NCI-H2029 (cell line): ENCODE data around the gene NCOR2.

Source experiments
- DNase-seq: peaks from one replicate; lab custom pipeline; 2025; lab: John Stamatoyannopoulos, UW

Gene NCOR2

GRCh38 chr12:124566997-124567672 is at the start of gene NCOR2:
Gene NCOR2, minus strand, starts transcription at chr12:124567612. Its CDS starts 72,361 bp downstream, at chr12:124495251.
- no peak for DNase-seq

- DNase-seq = no peak
Measured at GRCh38 chr12:124616394-124617221, 49.2 kb upstream of the NCOR2 start.

- DNase-seq = no peak
Measured at GRCh38 chr12:124614512-124615292, 47.3 kb upstream of the NCOR2 start.

- peak; percentile 56 for DNase-seq
Measured at GRCh38 chr12:124613151-124613585, 45.8 kb upstream of the NCOR2 start.

GRCh38 chr12:124612410-124612680 is 44.9 kb upstream of the NCOR2 start:
- no peak for DNase-seq

GRCh38 chr12:124611559-124612409 is 44.4 kb upstream of the NCOR2 start:
- no peak for DNase-seq

GRCh38 chr12:124610629-124611558 is 43.5 kb upstream of the NCOR2 start:
- DNase-seq = no peak

- DNase-seq = no peak
Measured at GRCh38 chr12:124610021-124610612, 42.7 kb upstream of the NCOR2 start.

- DNase-seq = peak; percentile 96
Measured at GRCh38 chr12:124609041-124609989, 41.9 kb upstream of the NCOR2 start.

GRCh38 chr12:124608450-124608870 is 41.0 kb upstream of the NCOR2 start:
- no peak for DNase-seq

- no peak for DNase-seq
Measured at GRCh38 chr12:124607681-124608425, 40.4 kb upstream of the NCOR2 start.

GRCh38 chr12:124605883-124606774 is 38.7 kb upstream of the NCOR2 start:
- DNase-seq = no peak

GRCh38 chr12:124605150-124605882 is 37.9 kb upstream of the NCOR2 start:
- DNase-seq = peak; percentile 30

- DNase-seq = no peak
Measured at GRCh38 chr12:124604264-124604680, 36.9 kb upstream of the NCOR2 start.

- DNase-seq = no peak
Measured at GRCh38 chr12:124603831-124604251, 36.4 kb upstream of the NCOR2 start.

GRCh38 chr12:124603100-124603541 is 35.7 kb upstream of the NCOR2 start:
- DNase-seq = no peak
